Activated T-cell treated with anti-CD3 and anti-CD28 coated beads, Interleukin-2, amount 50 U/mL, for 24 hours (primary cell): ENCODE measurements around the gene SPATA7.

Source experiments
- DNase-seq: peaks from one replicate; pipeline ENCODE4 v3.0.0-alpha.2; 2020
- H3K27ac Mint-ChIP-seq: 2 replicates; pipeline ENCODE4 v1.8.0; 2020; ENCODE audit warnings: mild to moderate bottlenecking, mixed read lengths
- H3K27me3 Mint-ChIP-seq: 2 replicates; pipeline ENCODE4 v1.8.0; 2020; ENCODE audit warnings: mixed read lengths
- H3K36me3 Mint-ChIP-seq: 2 replicates; pipeline ENCODE4 v1.8.0; 2020; ENCODE audit warnings: low read depth, mixed read lengths
- H3K4me1 Mint-ChIP-seq: 2 replicates; pipeline ENCODE4 v1.8.0; 2020; ENCODE audit warnings: low read depth, mixed read lengths
- H3K4me3 Mint-ChIP-seq: 2 replicates; pipeline ENCODE4 v1.8.0; 2020; ENCODE audit warnings: mild to moderate bottlenecking, moderate library complexity, mixed read lengths
- H3K9me3 Mint-ChIP-seq: 2 replicates; pipeline ENCODE4 v1.8.0; 2020; ENCODE audit warnings: mixed read lengths

The SPATA7 gene

GRCh38 chr14:88439088-88439487 is 53.6 kb downstream of the SPATA7 start:
- Mint-ChIP-seq H3K27ac (no peak overlapping the region), H3K27me3 (no peaks in the 10 kb centered on the region), H3K4me3 (no peak overlapping the region), H3K4me1 (no peaks in the 10 kb centered on the region), H3K9me3 (no peaks in the 10 kb centered on the region), H3K36me3 (peaks cover 5% of the 10 kb centered on the region)
- no peak for DNase-seq

DNA sequence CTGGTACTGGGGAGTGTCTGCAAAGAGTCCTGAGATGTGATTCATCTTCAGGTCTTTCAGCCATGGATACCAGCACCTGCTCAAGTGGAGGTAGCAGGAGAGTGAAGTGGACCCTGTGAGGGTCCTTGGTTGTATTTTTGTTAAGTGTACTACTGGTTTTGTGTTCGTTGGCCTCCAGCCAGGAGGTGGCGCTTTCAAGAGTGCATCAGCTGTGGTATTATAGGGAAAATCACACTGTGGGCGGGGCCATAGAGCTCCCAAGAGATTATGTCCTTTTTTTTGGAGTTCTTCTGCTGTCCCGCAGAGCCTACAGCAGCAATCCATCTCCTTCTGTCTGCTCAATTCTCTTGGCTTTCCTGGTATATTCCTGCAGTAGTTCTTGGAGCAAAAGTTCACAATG is 66.8 kb downstream of the SPATA7 start:
- no peak for DNase-seq
- H3K4me1 Mint-ChIP-seq: no peaks in the 10 kb centered on the region
- H3K9me3 Mint-ChIP-seq: peaks cover 15% of the 10 kb centered on the region
- H3K27me3 Mint-ChIP-seq: no peaks in the 10 kb centered on the region
- peaks cover 43% of the 10 kb centered on the region for H3K36me3 Mint-ChIP-seq
- H3K4me3 Mint-ChIP-seq: no peak overlapping the region
- H3K27ac Mint-ChIP-seq: no peak overlapping the region

GRCh38 chr14:88454886-88455285 is 69.4 kb downstream of the SPATA7 start:
- peaks cover 13% of the 10 kb centered on the region for H3K9me3 Mint-ChIP-seq
- no peak overlapping the region for H3K27ac Mint-ChIP-seq
- no peak overlapping the region for H3K4me3 Mint-ChIP-seq
- no peaks in the 10 kb centered on the region for H3K27me3 Mint-ChIP-seq
- no peaks in the 10 kb centered on the region for H3K4me1 Mint-ChIP-seq
- peaks cover 40% of the 10 kb centered on the region for H3K36me3 Mint-ChIP-seq
- DNase-seq: no peak

DNA sequence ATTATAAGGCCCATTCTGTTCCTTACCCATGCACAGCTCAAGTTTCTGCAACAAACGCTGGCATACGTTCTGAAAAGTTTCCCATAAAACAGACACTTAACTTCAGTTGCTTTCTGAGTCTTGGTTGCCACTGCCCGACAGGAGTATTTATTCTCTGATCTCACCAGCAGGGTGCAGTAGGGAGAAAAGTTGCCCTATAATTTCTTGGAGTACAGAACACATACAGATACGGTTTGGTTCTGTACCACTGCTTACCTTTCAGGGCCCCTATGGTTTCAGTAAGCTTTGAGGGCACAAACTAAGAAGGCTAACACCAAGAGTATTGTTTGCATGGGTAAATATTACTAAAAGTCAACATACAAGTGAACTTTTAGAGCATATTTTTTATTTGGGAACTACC is 77.9 kb downstream of the SPATA7 start:
- Mint-ChIP-seq H3K4me1 (no peaks in the 10 kb centered on the region), H3K4me3 (no peak overlapping the region)
- no peak for DNase-seq

DNA sequence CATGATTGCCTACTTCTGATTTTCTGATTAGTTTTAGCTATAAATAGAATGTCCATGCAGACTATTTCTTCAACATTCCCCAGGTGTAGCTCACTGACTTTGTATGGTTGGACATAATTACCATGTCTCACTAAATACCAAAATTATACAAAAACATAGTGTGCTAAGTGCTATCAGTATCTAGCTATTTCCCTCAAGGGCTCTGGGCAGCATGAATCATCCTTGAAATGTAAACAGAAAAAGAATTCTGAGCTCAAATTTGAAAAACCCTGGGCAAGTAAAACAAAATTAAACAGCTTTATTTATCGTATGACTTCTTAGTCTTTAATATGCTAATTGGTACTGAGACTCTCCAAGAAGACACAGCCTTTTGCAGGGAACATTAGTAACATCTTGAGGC is 82.9 kb downstream of the SPATA7 start:
- no peak for DNase-seq
- no peaks in the 10 kb centered on the region for H3K27me3 Mint-ChIP-seq
- H3K4me1 Mint-ChIP-seq: no peaks in the 10 kb centered on the region
- H3K36me3 Mint-ChIP-seq: no peaks in the 10 kb centered on the region
- H3K27ac Mint-ChIP-seq: no peak overlapping the region
- no peak overlapping the region for H3K4me3 Mint-ChIP-seq
- H3K9me3 Mint-ChIP-seq: no peaks in the 10 kb centered on the region

More for the DNA sequence above, 77.9 kb downstream of the SPATA7 start:
- Mint-ChIP-seq H3K9me3 (peaks cover 6% of the 10 kb centered on the region), H3K27me3 (no peaks in the 10 kb centered on the region), H3K27ac (no peak overlapping the region), H3K36me3 (peaks cover 25% of the 10 kb centered on the region)

DNA sequence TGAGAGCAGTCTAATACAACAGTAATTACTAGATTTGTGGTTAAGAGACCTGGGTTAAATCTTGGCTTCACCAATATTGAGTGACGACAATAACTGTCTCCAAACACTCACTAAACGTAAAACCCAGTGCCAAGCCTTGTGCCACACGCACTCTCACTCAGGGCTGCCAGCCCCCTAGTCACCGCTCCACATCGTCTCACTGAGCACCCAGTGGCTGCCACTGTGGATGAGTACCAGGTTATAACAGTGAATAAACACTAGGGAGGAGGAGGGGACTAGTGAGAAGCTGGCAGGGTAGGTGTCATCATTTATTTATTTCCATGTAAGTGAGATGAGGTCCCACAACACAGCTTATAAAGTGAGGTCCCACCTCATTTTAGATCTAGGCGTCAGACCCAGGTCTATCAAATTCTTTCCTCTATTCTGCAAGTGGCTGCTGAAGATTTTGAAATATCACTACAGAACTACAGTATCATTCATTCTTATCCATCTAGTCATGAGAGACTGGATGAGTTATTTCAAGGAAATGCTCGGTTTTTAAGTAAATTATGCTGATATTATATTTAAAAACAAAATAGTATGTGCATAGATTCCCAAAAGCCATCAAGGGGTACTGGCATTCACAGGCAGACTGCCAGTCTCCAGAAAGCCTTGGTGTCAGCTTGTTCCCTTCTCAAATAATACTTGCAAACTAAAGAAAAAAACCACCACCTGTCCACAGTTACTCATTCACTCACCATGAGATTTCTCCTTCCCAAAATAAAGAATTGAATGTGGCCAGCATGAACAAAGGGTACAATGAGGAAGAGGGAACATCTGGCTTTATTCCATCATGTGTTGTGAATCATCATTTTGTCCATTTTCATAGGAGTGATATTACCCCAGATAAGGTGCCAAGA is 85.3 kb downstream of the SPATA7 start:
- no peak for DNase-seq
- Mint-ChIP-seq H3K27ac (no peak overlapping the region), H3K4me3 (no peak overlapping the region), H3K27me3 (no peaks in the 10 kb centered on the region), H3K4me1 (no peaks in the 10 kb centered on the region), H3K9me3 (no peaks in the 10 kb centered on the region), H3K36me3 (no peaks in the 10 kb centered on the region)

- no peaks in the 10 kb centered on the region for H3K36me3 Mint-ChIP-seq
- H3K4me1 Mint-ChIP-seq: no peaks in the 10 kb centered on the region
- no peak overlapping the region for H3K4me3 Mint-ChIP-seq
- no peak overlapping the region for H3K27ac Mint-ChIP-seq
- no peak for DNase-seq
- no peaks in the 10 kb centered on the region for H3K9me3 Mint-ChIP-seq
- no peaks in the 10 kb centered on the region for H3K27me3 Mint-ChIP-seq
These were observed 88.3 kb downstream of the SPATA7 start for GRCh38 chr14:88473791-88474190.

DNA sequence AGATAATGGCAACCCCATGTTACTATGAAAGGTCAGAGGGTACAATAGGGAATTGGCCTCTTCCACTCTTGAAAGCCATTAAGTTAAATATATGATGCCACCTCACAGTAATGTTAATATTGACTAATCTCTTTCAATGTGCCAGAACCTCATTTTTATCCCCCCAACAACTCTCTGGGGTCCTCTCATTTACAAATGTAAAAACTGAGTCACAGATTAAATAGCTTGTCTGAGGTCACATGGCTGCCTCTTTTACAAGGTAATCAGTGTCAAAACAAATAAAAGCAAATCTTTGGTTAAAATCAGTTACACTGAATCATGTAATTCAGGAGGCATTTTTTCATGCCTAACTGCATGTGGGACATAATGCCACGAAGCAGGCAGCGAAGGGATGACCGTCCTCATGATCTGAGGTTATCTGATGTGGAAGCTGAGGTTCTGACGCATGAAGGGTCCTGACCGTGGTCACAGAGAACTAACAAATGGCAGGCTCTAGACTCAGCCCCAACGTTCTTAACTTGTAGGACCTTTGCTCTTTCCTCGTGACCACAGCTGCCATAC is 90.8 kb downstream of the SPATA7 start:
- Mint-ChIP-seq H3K27me3 (peaks cover 7% of the 10 kb centered on the region), H3K4me3 (no peak overlapping the region), H3K4me1 (no peaks in the 10 kb centered on the region), H3K27ac (no peak overlapping the region), H3K9me3 (no peaks in the 10 kb centered on the region), H3K36me3 (no peaks in the 10 kb centered on the region)
- no peak for DNase-seq

DNA sequence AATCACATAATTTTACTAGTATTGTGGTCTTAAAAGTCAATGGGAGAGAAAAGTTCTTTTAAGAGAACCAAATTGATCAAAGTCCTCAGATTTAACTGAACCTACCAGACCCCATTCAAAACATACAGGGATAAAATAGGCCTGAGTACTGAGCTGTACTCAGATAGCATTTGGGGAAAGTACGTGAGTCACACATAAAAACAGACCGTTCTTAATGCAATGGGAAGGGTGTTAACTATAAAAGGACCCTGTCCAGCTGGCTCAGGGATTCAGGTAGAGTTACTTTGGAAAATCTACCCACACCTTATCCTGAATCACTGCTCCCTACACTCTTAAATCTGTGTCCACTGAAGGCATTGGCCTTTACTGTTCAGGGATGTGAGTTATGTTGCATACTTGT is 91.4 kb downstream of the SPATA7 start:
- H3K27me3 Mint-ChIP-seq: peaks cover 10% of the 10 kb centered on the region
- no peak for DNase-seq
- H3K36me3 Mint-ChIP-seq: no peaks in the 10 kb centered on the region
- H3K9me3 Mint-ChIP-seq: no peaks in the 10 kb centered on the region
- H3K4me3 Mint-ChIP-seq: no peak overlapping the region
- no peak overlapping the region for H3K27ac Mint-ChIP-seq
- no peaks in the 10 kb centered on the region for H3K4me1 Mint-ChIP-seq

DNA sequence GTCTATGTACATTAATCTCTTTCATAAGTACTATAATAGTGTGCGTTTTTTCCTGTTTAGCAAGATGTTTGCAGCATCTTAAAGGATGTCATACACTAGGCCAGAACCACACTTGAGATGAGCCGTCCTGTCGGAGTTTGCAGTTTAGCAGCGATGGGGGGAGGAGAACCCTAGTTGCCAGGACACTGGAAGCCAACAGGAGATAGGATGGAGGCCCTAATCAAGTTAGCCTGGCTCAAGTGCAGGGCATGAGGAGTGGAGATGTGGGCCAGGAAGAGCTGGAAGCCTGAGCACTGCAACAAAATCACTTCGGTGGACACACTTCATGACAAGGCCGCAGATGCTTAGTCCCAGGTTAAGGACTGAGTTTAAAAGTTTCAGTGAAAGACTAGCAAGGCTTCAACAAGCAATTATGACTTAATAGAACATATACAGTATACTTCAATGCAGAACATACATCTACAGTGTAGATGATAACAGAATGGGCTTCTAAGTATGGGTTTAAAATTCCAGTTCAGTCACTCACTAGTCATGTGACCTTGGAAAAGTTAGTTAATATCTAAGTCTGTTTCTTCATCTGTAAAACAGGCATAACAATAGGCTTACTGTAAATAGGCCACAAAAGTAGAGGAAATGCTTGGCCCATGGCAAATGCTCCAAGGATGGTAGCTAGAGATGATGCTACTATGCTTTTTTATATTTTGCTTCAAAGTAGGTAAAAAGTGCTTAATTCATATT is 92.2 kb downstream of the SPATA7 start:
- Mint-ChIP-seq H3K27me3 (peaks cover 18% of the 10 kb centered on the region), H3K4me3 (no peak overlapping the region), H3K9me3 (no peaks in the 10 kb centered on the region), H3K36me3 (no peaks in the 10 kb centered on the region), H3K27ac (no peak overlapping the region), H3K4me1 (no peaks in the 10 kb centered on the region)
- DNase-seq: no peak

GRCh38 chr14:88478931-88479330 is 93.5 kb downstream of the SPATA7 start:
- no peaks in the 10 kb centered on the region for H3K36me3 Mint-ChIP-seq
- peaks cover 24% of the 10 kb centered on the region for H3K27me3 Mint-ChIP-seq
- H3K27ac Mint-ChIP-seq: no peak overlapping the region

DNA sequence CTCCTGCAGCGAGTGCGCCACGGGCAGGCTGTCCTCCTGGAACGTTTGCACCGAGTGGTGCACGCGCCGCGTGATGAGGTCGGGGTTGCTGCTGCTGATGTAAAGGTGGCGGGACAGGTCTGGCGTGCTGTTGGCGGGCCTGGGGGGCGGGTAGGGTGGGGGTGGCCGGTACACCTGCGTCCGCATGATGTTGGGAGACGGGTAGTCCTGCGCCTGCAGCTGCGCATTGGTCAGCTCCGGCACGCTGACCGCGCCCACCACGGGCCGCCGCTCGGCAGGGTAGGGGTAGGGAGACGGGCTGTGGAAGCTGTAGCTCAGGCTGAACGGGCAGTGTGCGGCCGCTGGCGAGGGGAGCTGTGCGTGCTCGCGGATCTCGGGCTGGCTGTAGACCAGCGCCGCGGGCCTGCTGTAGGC is 94.1 kb downstream of the SPATA7 start:
- Mint-ChIP-seq H3K4me3 (no peak overlapping the region), H3K9me3 (no peaks in the 10 kb centered on the region), H3K27ac (no peak overlapping the region), H3K4me1 (no peaks in the 10 kb centered on the region), H3K27me3 (peaks cover 24% of the 10 kb centered on the region), H3K36me3 (no peaks in the 10 kb centered on the region)
- DNase-seq: no peak

More at GRCh38 chr14:88478931-88479330, 93.5 kb downstream of the SPATA7 start:
- H3K9me3 Mint-ChIP-seq: no peaks in the 10 kb centered on the region
- no peaks in the 10 kb centered on the region for H3K4me1 Mint-ChIP-seq
- DNase-seq: no peak
- no peak overlapping the region for H3K4me3 Mint-ChIP-seq

DNA sequence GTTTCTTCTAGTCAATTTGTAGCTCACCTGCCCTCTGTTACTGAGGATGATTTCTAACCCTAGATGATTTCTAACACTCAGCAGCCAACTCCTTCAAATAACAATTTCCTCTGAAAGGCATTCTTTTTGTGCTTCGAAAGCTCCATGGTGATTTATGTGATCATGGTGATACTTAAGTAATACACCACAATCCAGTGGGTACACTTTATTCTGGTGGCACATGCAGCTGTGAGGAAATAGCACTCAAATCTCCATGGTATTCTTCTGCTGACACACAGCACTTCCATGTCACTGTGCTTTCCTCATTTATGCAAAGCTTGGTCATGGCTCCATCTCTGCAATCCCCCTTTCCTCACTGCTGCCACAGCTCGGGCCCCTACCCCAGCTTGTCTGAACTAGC is 95.6 kb downstream of the SPATA7 start:
- no peak overlapping the region for H3K4me3 Mint-ChIP-seq
- H3K4me1 Mint-ChIP-seq: no peaks in the 10 kb centered on the region
- peaks cover 24% of the 10 kb centered on the region for H3K27me3 Mint-ChIP-seq
- H3K36me3 Mint-ChIP-seq: no peaks in the 10 kb centered on the region
- H3K27ac Mint-ChIP-seq: no peak overlapping the region
- no peak for DNase-seq
- no peaks in the 10 kb centered on the region for H3K9me3 Mint-ChIP-seq

- no peaks in the 10 kb centered on the region for H3K4me1 Mint-ChIP-seq
- H3K27me3 Mint-ChIP-seq: peaks cover 24% of the 10 kb centered on the region
- H3K36me3 Mint-ChIP-seq: no peaks in the 10 kb centered on the region
- H3K4me3 Mint-ChIP-seq: no peak overlapping the region
- H3K9me3 Mint-ChIP-seq: no peaks in the 10 kb centered on the region
- no peak for DNase-seq
- no peak overlapping the region for H3K27ac Mint-ChIP-seq
These were observed 96.3 kb downstream of the SPATA7 start for GRCh38 chr14:88481794-88482193.

DNA sequence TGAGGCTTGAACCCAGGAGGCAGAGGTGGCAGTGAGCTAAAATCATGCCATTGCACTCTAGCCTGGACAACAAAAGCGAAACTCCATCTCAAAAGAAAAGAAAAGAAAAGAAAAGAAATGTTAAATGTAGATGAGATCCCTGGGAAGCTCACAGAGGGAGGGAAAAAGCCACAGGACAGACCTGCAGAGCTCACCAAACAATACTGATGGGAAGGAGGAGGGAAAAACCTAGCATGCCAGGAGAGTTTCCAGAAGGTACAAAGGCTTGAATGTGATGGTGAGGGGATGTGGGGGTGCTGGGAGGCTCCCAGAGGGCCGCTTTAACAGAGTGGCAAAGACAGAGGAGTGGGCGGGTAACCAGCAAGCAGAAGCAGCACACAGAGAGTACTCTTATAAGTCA is 97.1 kb downstream of the SPATA7 start:
- Mint-ChIP-seq H3K27ac (no peak overlapping the region), H3K4me3 (no peak overlapping the region), H3K36me3 (no peaks in the 10 kb centered on the region), H3K9me3 (no peaks in the 10 kb centered on the region), H3K4me1 (no peaks in the 10 kb centered on the region), H3K27me3 (peaks cover 24% of the 10 kb centered on the region)
- no peak for DNase-seq
